ENCODE results near the gene ACAP2. TPM values are rescaled to one million over a fixed set of nuclear protein-coding genes. Genes with fewer than 3 reads are reported as not detected.
A peak's percentile ranks its signal among the peaks of the same experiment; 100 is the strongest.

ACAP2 gene
- total and polyA plus RNA-seq, 3 experiments from 2014 or later: 39.5 to 47.0 (median 42.9) TPM

DNA sequence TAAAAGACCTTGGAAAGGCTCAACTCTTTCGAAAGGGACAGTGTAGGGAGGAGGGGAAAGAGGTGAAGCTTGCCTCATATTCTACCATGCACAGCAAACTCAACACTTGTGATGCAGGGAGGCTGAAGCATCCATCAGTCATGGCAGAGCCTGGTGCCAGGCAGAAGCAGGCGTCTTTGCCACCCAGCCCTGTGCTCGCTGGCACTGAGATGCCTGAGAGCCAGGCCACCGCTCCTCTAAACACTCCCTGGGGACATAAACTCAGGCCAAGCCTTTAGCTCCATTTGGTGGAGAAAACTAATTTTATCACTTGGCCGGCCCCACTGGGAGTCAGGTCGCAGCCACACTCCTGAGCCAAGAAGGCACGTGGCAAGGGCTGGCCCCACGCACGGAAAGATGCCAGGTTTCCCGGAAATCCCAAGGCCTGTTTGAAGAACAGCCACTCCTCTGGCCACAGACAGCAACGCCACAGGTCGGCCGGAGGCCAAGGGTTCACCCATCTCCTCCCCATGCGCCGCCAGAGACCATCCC lies 202.6 kb downstream of the ACAP2 start:
- Mint-ChIP-seq H3K36me3 (peaks cover 3 to 25% (median 10%) of the 10 kb centered on the region in 3 donors), H3K4me3 (no peak overlapping the region), H3K4me1 (peaks cover 0 to 15% (median 14%) of the 10 kb centered on the region in 3 donors), H3K27ac (no peak overlapping the region), H3K9me3 (peaks cover 0 to 7% (median 3%) of the 10 kb centered on the region in 5 donors), H3K27me3 (no peaks in the 10 kb centered on the region)
- H3K9me3 ChIP-seq (ENCODE audit: low read length): no peaks in the 10 kb centered on the region
- H3K27ac ChIP-seq (ENCODE audit: low read depth, low read length): no peak overlapping the region
- no peaks in the 10 kb centered on the region for H3K4me1 ChIP-seq (ENCODE audit: insufficient read depth, low read length)
- CTCF ChIA-PET: interaction anchor here (0.7 kb wide), 1 partner anchor 31 kb away, joined by 3 read pairs; the partner anchor contains the start of gene XXYLT1
- POLR2A ChIA-PET: no interaction called here
- DNase-seq: no peak
- no peaks in the 10 kb centered on the region for H3K36me3 ChIP-seq (ENCODE audit: insufficient read depth, low read length)
- H3K4me3 ChIP-seq (ENCODE audit: low read length): no peak overlapping the region
- no peaks in the 10 kb centered on the region for H3K27me3 ChIP-seq (ENCODE audit: insufficient read depth, low read length, poor library complexity, severe bottlenecking)

DNA sequence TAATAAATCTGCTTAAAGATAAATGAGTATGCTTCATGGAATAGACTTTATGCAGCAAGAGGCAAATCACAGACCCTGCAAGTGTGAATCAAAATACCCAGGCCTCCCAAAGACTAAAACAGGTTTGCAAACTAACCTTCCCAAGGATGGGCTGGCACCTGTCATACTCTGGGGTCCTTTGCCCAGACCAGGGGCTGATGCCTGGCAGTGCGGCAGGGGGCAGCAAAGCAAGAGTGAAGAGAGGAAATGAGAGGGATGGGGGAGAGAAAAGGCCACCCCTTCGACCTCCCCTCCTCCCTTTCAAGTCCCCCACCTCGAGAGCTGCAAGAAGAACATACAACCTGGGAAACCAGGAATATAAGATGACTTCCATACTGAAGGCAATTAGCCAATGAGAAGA lies 203.7 kb downstream of the ACAP2 start:
- Histone ChIP-seq H3K36me3 (ENCODE audit: insufficient read depth, low read length) (no peaks in the 10 kb centered on the region), H3K27me3 (ENCODE audit: insufficient read depth, low read length, poor library complexity, severe bottlenecking) (no peaks in the 10 kb centered on the region), H3K27ac (ENCODE audit: low read depth, low read length) (no peak overlapping the region), H3K9me3 (ENCODE audit: low read length) (no peaks in the 10 kb centered on the region), H3K4me3 (ENCODE audit: low read length) (no peak overlapping the region), H3K4me1 (ENCODE audit: insufficient read depth, low read length) (no peaks in the 10 kb centered on the region)
- POLR2A ChIA-PET: no interaction called here
- Mint-ChIP-seq H3K27me3 (no peaks in the 10 kb centered on the region), H3K36me3 (peaks cover 3 to 31% (median 10%) of the 10 kb centered on the region in 3 donors), H3K27ac (no peak overlapping the region), H3K9me3 (peaks cover 0 to 7% (median 3%) of the 10 kb centered on the region in 5 donors), H3K4me1 (peaks cover 0 to 15% (median 14%) of the 10 kb centered on the region in 3 donors), H3K4me3 (no peak overlapping the region)
- CTCF ChIA-PET: no interaction called here
- no peak for DNase-seq

DNA sequence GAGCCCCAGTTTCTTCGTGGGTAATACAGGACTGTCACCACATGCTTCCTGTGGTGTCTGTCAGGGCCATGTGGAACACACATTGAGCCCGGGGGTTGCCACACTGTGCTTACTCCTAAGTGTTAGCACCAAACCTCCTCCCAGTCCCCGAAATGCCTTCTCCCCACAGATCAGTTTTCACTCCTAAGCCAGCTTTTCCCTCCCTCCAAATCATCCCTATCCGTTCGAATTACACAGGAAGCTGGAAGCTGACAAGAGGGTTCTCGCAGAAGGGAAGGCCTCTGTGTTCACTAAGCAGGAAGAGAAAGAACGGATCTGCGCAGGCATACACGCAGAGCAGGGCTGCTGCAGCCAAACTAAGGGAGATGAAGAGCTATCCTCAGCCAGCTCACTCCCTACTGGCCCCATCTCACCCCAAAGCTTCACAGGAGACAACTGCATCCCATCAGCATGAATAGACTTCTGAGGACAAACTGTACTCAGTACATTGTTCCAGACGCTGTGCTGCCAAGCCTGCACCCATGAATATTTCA lies 204.2 kb downstream of the ACAP2 start:
- Mint-ChIP-seq H3K27ac (peak overlapping the region in 5 of 8 donors; percentile 14 to 78 (median 68)), H3K4me3 (peak overlapping the region in 1 of 7 donors; percentile 62), H3K4me1 (peaks cover 0 to 15% (median 14%) of the 10 kb centered on the region in 3 donors), H3K27me3 (no peaks in the 10 kb centered on the region), H3K36me3 (peaks cover 3 to 31% (median 10%) of the 10 kb centered on the region in 3 donors), H3K9me3 (peaks cover 0 to 7% (median 3%) of the 10 kb centered on the region in 5 donors)
- no peaks in the 10 kb centered on the region for H3K9me3 ChIP-seq (ENCODE audit: low read length)
- H3K4me3 ChIP-seq (ENCODE audit: low read length): no peak overlapping the region
- ChIA-PET POLR2A (no interaction called here), CTCF (no interaction called here)
- H3K27me3 ChIP-seq (ENCODE audit: insufficient read depth, low read length, poor library complexity, severe bottlenecking): no peaks in the 10 kb centered on the region
- H3K4me1 ChIP-seq (ENCODE audit: insufficient read depth, low read length): no peaks in the 10 kb centered on the region
- no peaks in the 10 kb centered on the region for H3K36me3 ChIP-seq (ENCODE audit: insufficient read depth, low read length)
- DNase-seq: no peak
- no peak overlapping the region for H3K27ac ChIP-seq (ENCODE audit: low read depth, low read length)

DNA sequence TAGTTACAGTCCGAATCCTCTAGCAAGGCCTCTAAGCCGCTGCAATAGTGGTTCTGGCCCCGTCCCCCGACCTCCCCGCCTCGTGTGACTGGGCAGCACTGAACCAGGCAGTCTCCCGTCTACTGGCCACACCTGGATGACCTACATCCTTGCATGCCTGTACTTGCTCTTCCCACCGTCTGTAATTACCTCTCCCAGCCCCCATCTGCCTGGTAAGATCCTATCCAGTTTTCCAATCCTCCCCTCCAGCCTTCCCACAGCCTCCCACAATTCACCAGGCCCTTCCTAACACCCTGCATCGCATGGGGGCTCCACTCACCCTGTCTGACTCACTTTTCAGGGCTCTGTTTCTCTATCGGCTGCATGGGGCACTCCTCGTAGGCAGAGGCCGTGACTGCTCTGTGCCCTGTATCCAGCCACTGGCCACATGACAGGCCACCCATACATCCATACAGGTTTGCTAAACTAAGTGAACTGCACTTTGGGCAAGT lies 204.7 kb downstream of the ACAP2 start:
- Mint-ChIP-seq H3K27me3 (no peaks in the 10 kb centered on the region), H3K36me3 (peaks cover 3 to 31% (median 10%) of the 10 kb centered on the region in 3 donors), H3K4me1 (peaks cover 0 to 15% (median 14%) of the 10 kb centered on the region in 3 donors), H3K27ac (peak overlapping the region in 4 of 8 donors; percentile 14 to 74 (median 46)), H3K4me3 (no peak overlapping the region), H3K9me3 (peaks cover 0 to 7% (median 3%) of the 10 kb centered on the region in 5 donors)
- Histone ChIP-seq H3K27me3 (ENCODE audit: insufficient read depth, low read length, poor library complexity, severe bottlenecking) (no peaks in the 10 kb centered on the region), H3K27ac (ENCODE audit: low read depth, low read length) (no peak overlapping the region), H3K4me1 (ENCODE audit: insufficient read depth, low read length) (no peaks in the 10 kb centered on the region), H3K36me3 (ENCODE audit: insufficient read depth, low read length) (no peaks in the 10 kb centered on the region), H3K4me3 (ENCODE audit: low read length) (no peak overlapping the region), H3K9me3 (ENCODE audit: low read length) (no peaks in the 10 kb centered on the region)
- ChIA-PET POLR2A (no interaction called here), CTCF (no interaction called here)
- DNase-seq: no peak

DNA sequence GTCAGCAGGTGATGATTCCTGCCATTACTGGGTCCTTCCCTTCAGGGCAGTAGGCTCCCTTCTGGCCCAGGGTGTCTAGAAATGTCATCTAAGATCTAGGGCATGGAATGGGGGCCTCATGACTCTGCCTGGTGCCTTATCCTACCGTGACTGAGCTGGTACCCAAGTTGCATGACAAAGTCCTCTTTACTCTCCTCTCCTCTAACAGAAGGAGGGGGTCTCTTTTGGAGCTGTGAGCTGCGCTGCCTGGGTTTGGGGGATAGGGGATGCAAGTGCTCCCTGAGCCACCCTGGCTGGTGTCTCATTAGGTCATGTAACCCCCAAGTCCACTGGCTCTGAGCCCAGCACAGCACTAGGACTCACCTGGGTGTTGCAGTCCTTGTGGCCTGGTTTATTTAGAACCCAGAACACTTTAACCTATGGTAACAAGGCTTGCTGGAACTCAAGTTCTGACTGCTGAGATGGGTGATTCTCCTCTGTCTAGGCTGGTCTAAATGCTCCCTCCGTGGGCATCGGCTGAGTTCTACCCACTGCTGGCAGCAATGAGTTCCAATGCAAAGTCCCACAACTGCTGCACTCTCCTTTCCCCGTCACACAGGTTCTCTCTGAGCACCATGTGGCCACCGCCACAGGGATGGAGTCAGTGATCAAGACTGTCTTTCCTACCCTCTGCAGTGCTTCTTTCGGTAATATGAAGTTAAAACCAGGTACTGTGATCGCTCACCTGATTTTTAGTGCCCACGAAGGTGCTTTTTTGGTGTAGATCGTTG lies 205.8 kb downstream of the ACAP2 start:
- no peaks in the 10 kb centered on the region for H3K4me1 ChIP-seq (ENCODE audit: insufficient read depth, low read length)
- no peaks in the 10 kb centered on the region for H3K9me3 ChIP-seq (ENCODE audit: low read length)
- peaks cover 0 to 7% (median 4%) of the 10 kb centered on the region in 5 donors for H3K9me3 Mint-ChIP-seq
- CTCF ChIA-PET: interaction anchor here (1.0 kb wide), 1 partner anchor 550 kb away, joined by 3 read pairs; no protein-coding TSS in a partner anchor
- peak overlapping the region in 1 of 8 donors; percentile 45 for H3K27ac Mint-ChIP-seq
- POLR2A ChIA-PET: no interaction called here
- H3K27me3 Mint-ChIP-seq: no peaks in the 10 kb centered on the region
- peaks cover 0 to 14% (median 12%) of the 10 kb centered on the region in 3 donors for H3K4me1 Mint-ChIP-seq
- peaks cover 2 to 29% (median 8%) of the 10 kb centered on the region in 3 donors for H3K36me3 Mint-ChIP-seq
- H3K4me3 ChIP-seq (ENCODE audit: low read length): no peak overlapping the region
- H3K4me3 Mint-ChIP-seq: no peak overlapping the region
- no peak for DNase-seq
- H3K27me3 ChIP-seq (ENCODE audit: insufficient read depth, low read length, poor library complexity, severe bottlenecking): no peaks in the 10 kb centered on the region
- no peak overlapping the region for H3K27ac ChIP-seq (ENCODE audit: low read depth, low read length)
- H3K36me3 ChIP-seq (ENCODE audit: insufficient read depth, low read length): no peaks in the 10 kb centered on the region

DNA sequence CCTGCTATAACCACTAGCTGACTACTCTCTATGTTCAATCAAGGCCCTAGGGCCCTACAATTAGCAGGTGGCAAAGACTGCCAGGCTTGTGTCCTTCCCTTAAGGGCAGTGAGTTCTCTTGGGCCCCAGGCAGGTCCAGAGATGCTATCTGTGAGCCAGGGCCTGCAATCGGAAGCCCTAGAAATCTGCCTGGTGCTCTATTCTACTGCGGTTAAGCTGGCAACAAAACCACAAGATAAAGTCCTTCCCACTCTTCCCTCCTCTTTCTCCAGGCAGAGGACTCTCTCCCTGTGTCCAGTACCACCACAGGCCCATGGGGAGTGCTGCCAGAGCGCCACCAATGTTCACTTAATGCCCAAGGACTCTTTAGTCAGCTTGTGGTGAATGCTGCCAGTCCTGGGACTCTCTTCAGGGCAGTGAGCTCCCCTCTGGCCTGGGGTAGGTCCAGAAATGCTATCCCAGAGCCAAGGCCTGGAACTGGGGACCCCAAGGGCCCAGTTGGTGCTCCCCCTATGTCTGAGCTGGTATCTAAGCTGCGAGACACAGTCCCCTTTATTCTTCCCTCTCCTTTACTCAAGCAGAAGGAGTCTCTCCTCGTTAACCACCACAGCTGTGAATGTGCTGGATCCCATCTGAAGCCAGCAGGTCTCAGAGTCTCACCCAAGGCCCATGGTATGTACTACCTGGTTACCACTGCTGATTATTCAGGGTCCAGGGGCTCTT lies 206.6 kb downstream of the ACAP2 start:
- H3K4me3 ChIP-seq (ENCODE audit: low read length): no peak overlapping the region
- POLR2A ChIA-PET: no interaction called here
- CTCF ChIA-PET: interaction anchor here (1.0 kb wide), 1 partner anchor 549 kb away, joined by 3 read pairs; no protein-coding TSS in a partner anchor
- Mint-ChIP-seq H3K4me1 (peaks cover 0 to 14% (median 10%) of the 10 kb centered on the region in 3 donors), H3K27me3 (no peaks in the 10 kb centered on the region), H3K4me3 (no peak overlapping the region), H3K9me3 (peaks cover 0 to 7% (median 4%) of the 10 kb centered on the region in 5 donors), H3K27ac (peak overlapping the region in 1 of 8 donors; percentile 45), H3K36me3 (peaks cover 2 to 23% (median 6%) of the 10 kb centered on the region in 3 donors)
- H3K27me3 ChIP-seq (ENCODE audit: insufficient read depth, low read length, poor library complexity, severe bottlenecking): no peaks in the 10 kb centered on the region
- no peaks in the 10 kb centered on the region for H3K9me3 ChIP-seq (ENCODE audit: low read length)
- H3K36me3 ChIP-seq (ENCODE audit: insufficient read depth, low read length): no peaks in the 10 kb centered on the region
- no peaks in the 10 kb centered on the region for H3K4me1 ChIP-seq (ENCODE audit: insufficient read depth, low read length)
- H3K27ac ChIP-seq (ENCODE audit: low read depth, low read length): no peak overlapping the region
- no peak for DNase-seq

DNA sequence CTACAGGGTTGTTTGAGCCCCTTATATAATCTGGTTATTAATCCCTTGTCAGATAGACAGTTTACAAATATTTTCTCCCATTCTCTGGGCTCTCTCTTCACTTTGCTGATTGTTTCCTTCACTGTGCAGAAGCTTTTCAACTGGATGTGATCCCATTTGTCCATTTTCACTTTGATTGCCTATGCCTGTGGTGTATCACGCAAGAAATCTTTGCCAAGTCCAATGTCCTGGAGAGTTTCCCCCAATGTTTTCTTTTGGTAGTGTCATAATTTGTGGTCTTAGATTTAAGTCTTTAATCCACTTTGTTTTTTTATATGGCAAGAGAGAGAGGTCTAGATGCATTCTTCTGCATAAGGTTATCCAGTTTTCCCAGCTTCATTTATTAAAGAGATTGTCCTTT lies 212.6 kb downstream of the ACAP2 start:
- Histone ChIP-seq H3K9me3 (ENCODE audit: low read length) (no peaks in the 10 kb centered on the region), H3K27ac (ENCODE audit: low read depth, low read length) (no peak overlapping the region), H3K27me3 (ENCODE audit: insufficient read depth, low read length, poor library complexity, severe bottlenecking) (no peaks in the 10 kb centered on the region), H3K4me3 (ENCODE audit: low read length) (no peak overlapping the region), H3K4me1 (ENCODE audit: insufficient read depth, low read length) (no peaks in the 10 kb centered on the region), H3K36me3 (ENCODE audit: insufficient read depth, low read length) (no peaks in the 10 kb centered on the region)
- peaks cover 16 to 24% (median 20%) of the 10 kb centered on the region in 3 donors for H3K4me1 Mint-ChIP-seq
- peaks cover 0 to 5% (median 0%) of the 10 kb centered on the region in 5 donors for H3K9me3 Mint-ChIP-seq
- CTCF ChIA-PET: no interaction called here
- DNase-seq: no peak
- no peaks in the 10 kb centered on the region for H3K27me3 Mint-ChIP-seq
- peaks cover 5 to 7% (median 7%) of the 10 kb centered on the region in 3 donors for H3K36me3 Mint-ChIP-seq
- POLR2A ChIA-PET: no interaction called here
- H3K4me3 Mint-ChIP-seq: no peak overlapping the region
- H3K27ac Mint-ChIP-seq: no peak overlapping the region
